DMS53 treated with DMSO at 0.1 percent for 48 hours (cell line): ENCODE results near the gene KRTAP20-1.

Experiments
- DNase-seq: peaks from one replicate; lab custom pipeline; 2025; ENCODE audit not compliant: unreplicated experiment; lab: John Stamatoyannopoulos, UW

KRTAP20-1 gene

DNA sequence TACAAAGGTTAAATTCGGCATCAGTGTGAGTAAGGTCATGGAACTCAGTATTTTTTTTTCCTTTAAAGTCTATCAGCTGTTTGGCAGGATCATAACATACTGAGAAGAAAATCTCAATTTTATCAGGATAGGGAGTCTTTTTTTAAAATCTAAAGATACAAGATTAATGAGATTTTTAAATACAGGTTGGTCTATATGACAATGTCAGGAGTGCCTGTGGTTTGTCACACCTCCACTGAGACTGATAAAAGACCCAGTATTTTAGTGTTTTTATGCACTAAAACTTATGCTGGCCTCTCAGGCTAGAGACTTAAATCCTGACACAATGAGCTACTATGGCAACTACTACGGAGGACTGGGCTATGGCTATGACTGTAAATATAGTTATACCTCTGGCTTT is 26.3 kb downstream of the KRTAP20-1 start, which contains the start of gene KRTAP20-3:
Gene KRTAP20-3, plus strand, starts transcription at position 301 of the 400 bp plus-strand sequence.
- DNase-seq = no peak

DNA sequence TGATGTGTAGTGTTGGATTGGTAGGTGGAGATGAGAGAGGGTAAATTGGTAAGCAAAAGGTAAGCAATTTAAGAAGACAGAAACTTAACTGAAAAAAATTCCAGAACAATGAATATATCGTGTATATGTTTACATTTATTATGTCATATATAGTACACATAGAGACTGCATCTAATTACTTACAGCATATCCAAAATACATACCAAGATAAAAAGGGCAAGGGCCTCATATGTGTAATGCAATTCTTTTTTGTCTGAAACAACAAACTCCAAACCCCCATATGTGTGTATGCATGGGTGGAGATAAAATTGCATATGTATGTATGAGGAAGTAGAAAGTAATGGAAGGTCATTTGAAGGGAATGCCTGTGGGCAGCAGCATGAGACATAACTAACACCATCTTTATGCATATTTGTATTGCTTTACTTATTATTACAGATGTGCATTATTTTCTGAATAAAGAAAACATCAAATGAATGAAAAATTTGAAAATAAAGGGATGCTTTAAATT is 30.7 kb downstream of the KRTAP20-1 start:
- DNase-seq = no peak

DNA sequence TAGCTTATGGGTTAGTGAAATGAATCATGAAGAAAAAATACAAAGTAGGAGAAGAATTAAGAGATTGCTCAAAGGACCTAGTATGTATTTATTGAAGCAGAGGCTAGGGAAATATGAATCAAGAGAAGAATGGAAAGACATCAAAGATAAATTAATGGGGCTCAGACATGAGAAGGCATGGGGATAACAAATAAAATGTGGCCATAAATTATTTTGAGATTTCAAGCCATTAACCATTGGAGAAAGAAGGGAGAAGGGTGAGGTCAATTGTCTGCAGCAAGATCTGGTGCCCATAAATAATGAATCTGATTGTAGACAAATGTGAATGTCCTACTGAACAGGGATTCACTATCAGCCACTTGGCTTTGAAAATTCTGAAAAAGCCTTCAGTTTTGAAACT is 36.7 kb downstream of the KRTAP20-1 start:
- no peak for DNase-seq
